Measurements from ENCODE around the gene TTC34.

GRCh38 chr1:2815551-2815950, 14.1 kb upstream of the TTC34 start:
- TF ChIP-seq CTCF (conservative IDR thresholded peaks at IDR 0.05): no peak
- TF ChIP-seq EZH2 (IDR thresholded peaks at IDR 0.05; ENCODE audit: low read depth): no peak

Measured in PC-9 (cell line).